GM12878 (cell line): ENCODE results near the gene CD2. TPM values are rescaled to one million over a fixed set of nuclear protein-coding genes. Genes with fewer than 3 reads are reported as not detected.

ENCODE experiments used
- ATAC-seq: fragments of 200-7000 bp; cut with Tn5 transposase; 3 replicates; pipeline ENCODE4 v1.9.1; 2020; ENCODE audit warnings: mild to moderate bottlenecking, moderate library complexity
- BruUV-seq: library from RNA; stranded (reverse); fragments of 400-500 nt; replicated peaks from 2 replicates; lab custom pipeline; 2021; lab: Mats Ljungman, UMichigan
- CTCF ChIA-PET: fragments of 300-600 bp; sonication (Branson Sonifier 250); formaldehyde crosslinking; extraction: SDS; loops from one replicate; lab custom pipeline; 2021; ENCODE audit warnings: inconsistent platforms; lab: Yijun Ruan, JAX
- POLR2A ChIA-PET: fragments of 350-600 bp; formaldehyde crosslinking; extraction: SDS; loops from one replicate; lab custom pipeline; 2021; ENCODE audit warnings: inconsistent platforms; lab: Charles Lee
- RAD21 ChIA-PET: fragments of 300-600 bp; sonication (Branson Sonifier 250); formaldehyde crosslinking; loops from one replicate; lab custom pipeline; 2023; ENCODE audit warnings: antibody characterized with exemption; ENCODE audit not compliant: unreplicated experiment; lab: Charles Lee
- SMC1A ChIA-PET: fragments of 300-600 bp; sonication (Branson Sonifier 250); formaldehyde crosslinking; loops from one replicate; lab custom pipeline; 2023; ENCODE audit not compliant: unreplicated experiment, uncharacterized antibody; lab: Charles Lee
- DNase-seq: peaks from one replicate; pipeline ENCODE4 v3.0.0-alpha.2; 2011; ENCODE audit warnings: low read depth, low spot score
- FAIRE-seq: peaks from 3 replicates; lab custom pipeline; 2011; peaks lifted over from hg19 to GRCh38; lab: Jason Lieb, UNC
- H2AFZ ChIP-seq: 2 replicates; pipeline ENCODE4 v1.6.0; 2011; ENCODE audit warnings: low read depth, low read length, control low read depth; ENCODE audit not compliant: control insufficient read depth
- H3K27ac ChIP-seq: 2 replicates; pipeline ENCODE4 v1.5.1; 2011; ENCODE audit warnings: control low read depth; ENCODE audit not compliant: control insufficient read depth, insufficient read depth
- H3K27me3 ChIP-seq, 2 experiments: replicated peaks in 1 of 2; 2 replicates each; pipeline versions ENCODE4 v1.6.0 to v1.6.1; 2011; ENCODE audit warnings: low read length in 1 of 2; ENCODE audit not compliant: control insufficient read depth in 2 of 2, insufficient read depth in 2 of 2
- H3K36me3 ChIP-seq, 2 experiments: 2 replicates each; pipeline ENCODE4 v1.5.1; 2011; ENCODE audit warnings: low read length in 1 of 2; ENCODE audit not compliant: control insufficient read depth in 2 of 2, insufficient read depth in 2 of 2
- H3K4me1 ChIP-seq: 2 replicates; pipeline ENCODE4 v1.6.1; 2011; ENCODE audit warnings: mild to moderate bottlenecking, low read length, moderate library complexity, mixed read lengths; ENCODE audit not compliant: control insufficient read depth, insufficient read depth
- H3K4me2 ChIP-seq: 2 replicates; pipeline ENCODE4 v1.6.0; 2011; ENCODE audit warnings: control low read depth; ENCODE audit not compliant: control insufficient read depth, insufficient read depth
- H3K4me3 ChIP-seq: fragments of 200-600 bp; sonication (generic); 2 replicates; pipeline ENCODE4 v1.5.1; 2016
- H3K79me2 ChIP-seq: 2 replicates; pipeline ENCODE4 v1.6.0; 2011; ENCODE audit warnings: low read length; ENCODE audit not compliant: control insufficient read depth, insufficient read depth
- H3K9ac ChIP-seq: 2 replicates; pipeline ENCODE4 v1.8.0; 2011; ENCODE audit warnings: low read length, control low read depth, mixed read lengths; ENCODE audit not compliant: control insufficient read depth, insufficient read depth
- H3K9me3 ChIP-seq: replicated peaks from 3 replicates; pipeline ENCODE4 v1.5.1; 2011; ENCODE audit warnings: mild to moderate bottlenecking, low read length; ENCODE audit not compliant: control insufficient read depth, insufficient read depth
- H4K20me1 ChIP-seq: 2 replicates; pipeline ENCODE4 v1.6.0; 2011; ENCODE audit not compliant: control insufficient read depth, insufficient read depth
- BRCA1 ChIP-seq: IDR thresholded peaks from 2 replicates; pipeline ENCODE4 v1.6.1; 2011; ENCODE audit warnings: low read depth, low read length, improper control_type of control experiment
- IKZF2 ChIP-seq, 2 experiments: fragments of 450-650 bp; IDR thresholded peaks; 2 replicates each; pipeline ENCODE4 v1.6.1; 2017; ENCODE audit warnings: mild to moderate bottlenecking in 2 of 2, moderate library complexity in 2 of 2
- LARP7 ChIP-seq: fragments of 450-650 bp; IDR thresholded peaks from 2 replicates; pipeline ENCODE4 v1.6.1; 2017; ENCODE audit warnings: mild to moderate bottlenecking
- MEF2B ChIP-seq: fragments of 450-650 bp; IDR thresholded peaks from 2 replicates; pipeline ENCODE4 v1.6.1; 2018; ENCODE audit warnings: mild to moderate bottlenecking, moderate library complexity; ENCODE audit not compliant: partially characterized antibody, poor library complexity, severe bottlenecking
- PAX5 ChIP-seq: IDR thresholded peaks from 2 replicates; pipeline ENCODE4 v1.6.1; 2011; ENCODE audit warnings: low read depth, low read length, borderline replicate concordance
- WGBS: methylation state at CpG from one replicate; pipeline ENCODE4 v1.1.6; 2016; ENCODE audit warnings: low lambda C conversion rate; ENCODE audit not compliant: insufficient replicate concordance, insufficient coverage; ENCODE audit errors: missing lambda C conversion rate; 5-methylcytosine and 5-hydroxymethylcytosine counted together
- in situ Hi-C: fragments of 300-500 bp; cut with MboI; formaldehyde crosslinking; loops from 9 replicates; pipeline ENCODE4 v1.14.3; 2018; ENCODE audit warnings: mixed read lengths
- intact Hi-C: fragments of 100-400 bp; cut with micrococcal nuclease; formaldehyde crosslinking; loops from one replicate; pipeline ENCODE4 v1.14.2; 2022; ENCODE audit not compliant: unreplicated experiment
- polyA plus RNA-seq, 11 experiments: library from polyadenylated mRNA; depleted of rRNA in 4 of 11; unstranded in 6 of 11; stranded (reverse) in 5 of 11; fragments of >200 nt; fragmentation: Nextera tagmentation in 4 of 11; fragmentation: Illumina TruSeq in 1 of 11; extraction: Ambion mirVana in 4 of 11; extraction: Trizol in 1 of 11; gene quantifications; 1 replicate in 1 of 11; 2 replicates in 10 of 11; pipeline versions ENCODE4 v1.2.1 to v1.2.3, GENCODE V29; 2011 to 2016; ENCODE audit warnings: inconsistent platforms in 2 of 11, missing spikeins in 2 of 11, low read depth in 1 of 11
- total RNA-seq, 4 experiments: library from RNA; depleted of rRNA in 3 of 4; stranded (reverse); fragments of >200 nt in 3 of 4; fragmentation: Illumina TruSeq in 1 of 4; extraction: Trizol in 1 of 4; gene quantifications; 2 replicates each; pipeline versions ENCODE4 v1.2.1 to v1.2.3, GENCODE V29; 2013 to 2021
- TF ChIP-seq, protein P1 (sequence below): IDR thresholded peaks from 2 replicates; pipeline ENCODE4 v1.6.1; 2011; ENCODE audit warnings: borderline replicate concordance, low read depth, mild to moderate bottlenecking, moderate library complexity, low read length; ENCODE audit not compliant: insufficient read depth, poor library complexity, severe bottlenecking
- TF ChIP-seq, protein P2 (sequence below): fragments of 450-650 bp; IDR thresholded peaks from 2 replicates; pipeline ENCODE4 v1.6.1; 2017; ENCODE audit warnings: mild to moderate bottlenecking, moderate library complexity
- TF ChIP-seq, protein P3 (sequence below): fragments of 150-350 bp; IDR thresholded peaks from 2 replicates; pipeline ENCODE4 v1.6.1; 2014; ENCODE audit warnings: mild to moderate bottlenecking, low read depth, low read length

CD2 gene
- total and polyA plus RNA-seq, 10 of the 15 experiments (the other 5 are each of a cell fraction or from before 2014, with no cell fraction given), result 0.15 to 4.3 (median 2.8) TPM

DNA sequence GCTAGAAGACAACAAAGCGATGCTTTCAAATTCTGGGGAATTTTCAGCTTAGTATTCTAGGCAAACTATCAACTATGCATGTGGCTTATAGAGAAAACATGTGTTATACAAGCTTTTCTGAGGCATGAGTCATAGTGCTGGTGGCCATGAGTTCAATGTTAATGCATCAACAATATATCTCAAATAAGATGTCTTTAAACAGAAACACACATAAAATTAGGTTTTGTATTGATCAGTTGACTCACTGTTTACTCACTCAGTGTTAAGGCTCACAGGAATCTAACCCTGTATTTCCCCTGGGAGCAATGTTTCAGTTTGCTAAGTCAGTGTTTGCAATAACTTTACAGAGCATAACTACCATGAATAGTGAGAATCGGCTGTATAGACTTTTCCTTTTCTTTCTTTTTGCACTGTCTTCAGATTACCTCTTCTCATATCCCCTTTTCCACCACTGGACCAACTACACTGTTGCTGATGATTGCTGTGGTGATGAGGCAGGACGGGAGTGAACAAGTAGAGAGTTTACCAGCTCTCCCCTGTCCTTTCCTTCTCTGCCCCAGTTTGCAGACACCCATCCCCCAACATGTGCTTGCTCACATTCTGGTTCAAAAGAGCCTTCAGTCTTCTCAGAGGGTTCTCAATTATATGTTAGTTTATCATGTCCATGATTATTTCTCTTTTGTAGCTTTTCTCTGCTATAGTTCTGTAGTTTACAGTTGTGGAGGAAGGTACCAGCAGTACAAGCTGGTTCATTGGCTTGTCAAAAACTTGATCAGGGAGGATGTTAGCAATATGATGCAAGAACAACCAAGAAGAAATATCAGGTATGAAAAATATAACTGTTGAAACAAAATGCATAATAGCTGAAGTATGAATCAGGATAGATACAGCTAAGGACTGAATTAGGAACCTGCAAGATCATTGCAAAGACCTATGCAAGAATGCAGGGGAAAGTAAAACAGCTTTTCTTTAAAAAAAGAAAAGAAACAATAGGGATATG lies 23.9 kb downstream of the CD2 start:
- H3K27me3 ChIP-seq, result no peaks in the 10 kb centered on the region
- FAIRE-seq, result peak; percentile 59
- H3K4me1 ChIP-seq, result peaks cover 6% of the 10 kb centered on the region; the same call in 1 of the 2 replicates
- SMC1A ChIA-PET, result interaction anchor here (0.6 to 2.5 kb wide), 18 partner anchors 8 to 225 kb away, joined by 3 to 17 read pairs (median 3); partner anchors contain the start of gene CD2
- no peak overlapping the region for H3K4me3 ChIP-seq
- CTCF ChIA-PET, result interaction anchor here (0.7 to 2.0 kb wide), 9 partner anchors 9 to 204 kb away, joined by 3 to 19 read pairs (median 4); no protein-coding TSS in a partner anchor
- BruUV-seq, result no TSS peak
- RAD21 ChIA-PET, result interaction anchor here (0.6 to 1.9 kb wide), 10 partner anchors 9 to 282 kb away, joined by 3 to 14 read pairs (median 4); partner anchors contain the start of gene TTF2
- no peak for DNase-seq
- in situ Hi-C loops, result no loop called here
- intact Hi-C loops, result no loop called here
- no peak overlapping the region for H3K9ac ChIP-seq
- POLR2A ChIA-PET, result interaction anchor here (0.5 to 1.5 kb wide), 4 partner anchors 8 to 21 kb away, joined by 3 to 5 read pairs (median 4); no protein-coding TSS in a partner anchor
- H2AFZ ChIP-seq, result no peak overlapping the region; the same call in none of the 2 replicates
- 0 out of 2 replicates have a peak overlapping the region, but pooled peaks have one; percentile 9 for H3K4me2 ChIP-seq
- peak; percentile 84 for ATAC-seq
- no peaks in the 10 kb centered on the region for H4K20me1 ChIP-seq
- H3K79me2 ChIP-seq, result no peaks in the 10 kb centered on the region
- H3K9me3 ChIP-seq, result no peaks in the 10 kb centered on the region; the same call in 1 of the 3 replicates
- H3K36me3 ChIP-seq, result no peaks in the 10 kb centered on the region
- H3K27ac ChIP-seq, result no peak overlapping the region
- WGBS, result 23% methylated on average over 3 of the region's 3 CpGs
- TF ChIP-seq BRCA1, result no peak
- TF ChIP-seq, protein P1, sequence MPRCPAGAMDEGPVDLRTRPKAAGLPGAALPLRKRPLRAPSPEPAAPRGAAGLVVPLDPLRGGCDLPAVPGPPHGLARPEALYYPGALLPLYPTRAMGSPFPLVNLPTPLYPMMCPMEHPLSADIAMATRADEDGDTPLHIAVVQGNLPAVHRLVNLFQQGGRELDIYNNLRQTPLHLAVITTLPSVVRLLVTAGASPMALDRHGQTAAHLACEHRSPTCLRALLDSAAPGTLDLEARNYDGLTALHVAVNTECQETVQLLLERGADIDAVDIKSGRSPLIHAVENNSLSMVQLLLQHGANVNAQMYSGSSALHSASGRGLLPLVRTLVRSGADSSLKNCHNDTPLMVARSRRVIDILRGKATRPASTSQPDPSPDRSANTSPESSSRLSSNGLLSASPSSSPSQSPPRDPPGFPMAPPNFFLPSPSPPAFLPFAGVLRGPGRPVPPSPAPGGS, result peak; percentile 31
- TF ChIP-seq, protein P2, sequence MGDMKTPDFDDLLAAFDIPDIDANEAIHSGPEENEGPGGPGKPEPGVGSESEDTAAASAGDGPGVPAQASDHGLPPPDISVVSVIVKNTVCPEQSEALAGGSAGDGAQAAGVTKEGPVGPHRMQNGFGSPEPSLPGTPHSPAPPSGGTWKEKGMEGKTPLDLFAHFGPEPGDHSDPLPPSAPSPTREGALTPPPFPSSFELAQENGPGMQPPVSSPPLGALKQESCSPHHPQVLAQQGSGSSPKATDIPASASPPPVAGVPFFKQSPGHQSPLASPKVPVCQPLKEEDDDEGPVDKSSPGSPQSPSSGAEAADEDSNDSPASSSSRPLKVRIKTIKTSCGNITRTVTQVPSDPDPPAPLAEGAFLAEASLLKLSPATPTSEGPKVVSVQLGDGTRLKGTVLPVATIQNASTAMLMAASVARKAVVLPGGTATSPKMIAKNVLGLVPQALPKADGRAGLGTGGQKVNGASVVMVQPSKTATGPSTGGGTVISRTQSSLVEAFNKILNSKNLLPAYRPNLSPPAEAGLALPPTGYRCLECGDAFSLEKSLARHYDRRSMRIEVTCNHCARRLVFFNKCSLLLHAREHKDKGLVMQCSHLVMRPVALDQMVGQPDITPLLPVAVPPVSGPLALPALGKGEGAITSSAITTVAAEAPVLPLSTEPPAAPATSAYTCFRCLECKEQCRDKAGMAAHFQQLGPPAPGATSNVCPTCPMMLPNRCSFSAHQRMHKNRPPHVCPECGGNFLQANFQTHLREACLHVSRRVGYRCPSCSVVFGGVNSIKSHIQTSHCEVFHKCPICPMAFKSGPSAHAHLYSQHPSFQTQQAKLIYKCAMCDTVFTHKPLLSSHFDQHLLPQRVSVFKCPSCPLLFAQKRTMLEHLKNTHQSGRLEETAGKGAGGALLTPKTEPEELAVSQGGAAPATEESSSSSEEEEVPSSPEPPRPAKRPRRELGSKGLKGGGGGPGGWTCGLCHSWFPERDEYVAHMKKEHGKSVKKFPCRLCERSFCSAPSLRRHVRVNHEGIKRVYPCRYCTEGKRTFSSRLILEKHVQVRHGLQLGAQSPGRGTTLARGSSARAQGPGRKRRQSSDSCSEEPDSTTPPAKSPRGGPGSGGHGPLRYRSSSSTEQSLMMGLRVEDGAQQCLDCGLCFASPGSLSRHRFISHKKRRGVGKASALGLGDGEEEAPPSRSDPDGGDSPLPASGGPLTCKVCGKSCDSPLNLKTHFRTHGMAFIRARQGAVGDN, result no peak; the same call in 1 of the 2 replicates
- peak; percentile 64 for TF ChIP-seq MEF2B
- TF ChIP-seq LARP7, result no peak
- no peak for TF ChIP-seq PAX5
- TF ChIP-seq, protein P3, sequence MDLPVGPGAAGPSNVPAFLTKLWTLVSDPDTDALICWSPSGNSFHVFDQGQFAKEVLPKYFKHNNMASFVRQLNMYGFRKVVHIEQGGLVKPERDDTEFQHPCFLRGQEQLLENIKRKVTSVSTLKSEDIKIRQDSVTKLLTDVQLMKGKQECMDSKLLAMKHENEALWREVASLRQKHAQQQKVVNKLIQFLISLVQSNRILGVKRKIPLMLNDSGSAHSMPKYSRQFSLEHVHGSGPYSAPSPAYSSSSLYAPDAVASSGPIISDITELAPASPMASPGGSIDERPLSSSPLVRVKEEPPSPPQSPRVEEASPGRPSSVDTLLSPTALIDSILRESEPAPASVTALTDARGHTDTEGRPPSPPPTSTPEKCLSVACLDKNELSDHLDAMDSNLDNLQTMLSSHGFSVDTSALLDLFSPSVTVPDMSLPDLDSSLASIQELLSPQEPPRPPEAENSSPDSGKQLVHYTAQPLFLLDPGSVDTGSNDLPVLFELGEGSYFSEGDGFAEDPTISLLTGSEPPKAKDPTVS, result no peak
- 0 out of 4 replicates have a peak, but pooled peaks have one; percentile 23 to 29 for TF ChIP-seq IKZF2 (IDR thresholded peaks at IDR 0.05)
